ENCODE results near the gene ZFHX3. TPM values are rescaled to one million over a fixed set of nuclear protein-coding genes. Genes with fewer than 3 reads are reported as not detected.
A peak's percentile ranks its signal among the peaks of the same experiment; 100 is the strongest.

Gene ZFHX3
- total RNA-seq, 1 donor from 2014 or later, result 48.5 TPM

- Mint-ChIP-seq H3K4me1 (ENCODE audit: unreplicated experiment) (peaks cover 53% of the 10 kb centered on the region), H3K27ac (peak overlapping the region; percentile 67), H3K4me3 (peak overlapping the region; percentile 59), H3K27me3 (no peaks in the 10 kb centered on the region), H3K36me3 (peaks cover 19% of the 10 kb centered on the region), H3K9me3 (no peaks in the 10 kb centered on the region)
- no peak for TF ChIP-seq CTCF (conservative IDR thresholded peaks at IDR 0.05)
- no peak for DNase-seq (ENCODE audit: extremely low spot score, unreplicated experiment)
These were observed 126.8 kb downstream of the ZFHX3 start for GRCh38 chr16:72921106-72921505.

GRCh38 chr16:72917051-72917450 lies 130.9 kb downstream of the ZFHX3 start:
- H3K4me1 Mint-ChIP-seq (ENCODE audit: unreplicated experiment), result peaks cover 36% of the 10 kb centered on the region
- H3K36me3 Mint-ChIP-seq, result peaks cover 18% of the 10 kb centered on the region
- no peak for DNase-seq (ENCODE audit: extremely low spot score, unreplicated experiment)
- H3K9me3 Mint-ChIP-seq, result no peaks in the 10 kb centered on the region
- H3K27me3 Mint-ChIP-seq, result no peaks in the 10 kb centered on the region
- H3K27ac Mint-ChIP-seq, result no peak overlapping the region
- no peak for TF ChIP-seq CTCF (conservative IDR thresholded peaks at IDR 0.05)
- H3K4me3 Mint-ChIP-seq, result no peak overlapping the region

- Mint-ChIP-seq H3K4me1 (ENCODE audit: unreplicated experiment) (peaks cover 41% of the 10 kb centered on the region), H3K36me3 (peaks cover 12% of the 10 kb centered on the region), H3K4me3 (no peak overlapping the region), H3K27me3 (no peaks in the 10 kb centered on the region), H3K9me3 (no peaks in the 10 kb centered on the region), H3K27ac (no peak overlapping the region)
- TF ChIP-seq CTCF (conservative IDR thresholded peaks at IDR 0.05), result no peak
- DNase-seq (ENCODE audit: extremely low spot score, unreplicated experiment), result no peak
These were observed 132.6 kb downstream of the ZFHX3 start for GRCh38 chr16:72915331-72915730.

- Mint-ChIP-seq H3K27ac (peak overlapping the region; percentile 4), H3K4me3 (no peak overlapping the region), H3K9me3 (no peaks in the 10 kb centered on the region), H3K36me3 (peaks cover 15% of the 10 kb centered on the region), H3K4me1 (ENCODE audit: unreplicated experiment) (peaks cover 55% of the 10 kb centered on the region), H3K27me3 (no peaks in the 10 kb centered on the region)
- TF ChIP-seq CTCF (conservative IDR thresholded peaks at IDR 0.05), result no peak
- DNase-seq (ENCODE audit: extremely low spot score, unreplicated experiment), result no peak
These were observed 134.4 kb downstream of the ZFHX3 start for GRCh38 chr16:72913551-72913950.

GRCh38 chr16:72911971-72912370 lies 136.0 kb downstream of the ZFHX3 start:
- no peak for DNase-seq (ENCODE audit: extremely low spot score, unreplicated experiment)
- H3K27ac Mint-ChIP-seq, result peak overlapping the region; percentile 4
- no peak for TF ChIP-seq CTCF (conservative IDR thresholded peaks at IDR 0.05)
- no peaks in the 10 kb centered on the region for H3K9me3 Mint-ChIP-seq
- no peak overlapping the region for H3K4me3 Mint-ChIP-seq
- H3K36me3 Mint-ChIP-seq, result peaks cover 12% of the 10 kb centered on the region
- H3K27me3 Mint-ChIP-seq, result no peaks in the 10 kb centered on the region
- H3K4me1 Mint-ChIP-seq (ENCODE audit: unreplicated experiment), result peaks cover 48% of the 10 kb centered on the region

GRCh38 chr16:72910875-72911274 lies 137.1 kb downstream of the ZFHX3 start:
- Mint-ChIP-seq H3K36me3 (peaks cover 10% of the 10 kb centered on the region), H3K9me3 (no peaks in the 10 kb centered on the region), H3K4me3 (no peak overlapping the region), H3K4me1 (ENCODE audit: unreplicated experiment) (peaks cover 37% of the 10 kb centered on the region), H3K27me3 (no peaks in the 10 kb centered on the region), H3K27ac (no peak overlapping the region)
- TF ChIP-seq CTCF (conservative IDR thresholded peaks at IDR 0.05), result no peak
- DNase-seq (ENCODE audit: extremely low spot score, unreplicated experiment), result no peak

Data from type B pancreatic cell (in vitro differentiated cells).